Camera-type eye (tissue), 1 donor: ENCODE measurements around the gene ACVR1C. TPM values are rescaled to one million over a fixed set of nuclear protein-coding genes. Genes with fewer than 3 reads are reported as not detected.

Experiments used
- total RNA-seq: library from RNA; depleted of rRNA; stranded (reverse); fragments of >200 nt; gene quantifications from one replicate; pipeline ENCODE4 v1.2.3, GENCODE V29; 2014

ACVR1C gene
- total RNA-seq = 0.44 TPM

GRCh38 chr2:157628477-157629415 is at the start of gene ACVR1C:
TSS of gene ACVR1C (minus strand) at chr2:157628864. CDS start at chr2:157628644, 220 bp downstream.

Other genes with a start within 250 kb of the ACVR1C start
- gene CYTIP, start 184.8 kb downstream of the ACVR1C start, total RNA-seq = 1.8 TPM
- 31.9 TPM for gene ACVR1, start 247.5 kb upstream of the ACVR1C start, total RNA-seq